Endothelial cell of umbilical vein (primary cell): ENCODE data around the gene CPEB1. TPM values are rescaled to one million over a fixed set of nuclear protein-coding genes. Genes with fewer than 3 reads are reported as not detected.

Experiments
- BruUV-seq: library from RNA; stranded (reverse); fragments of 400-500 nt; replicated peaks from 2 replicates; lab custom pipeline; 2021; lab: Mats Ljungman, UMichigan
- CTCF ChIA-PET: fragments of 300-600, 350-600 bp; sonication (Branson Sonifier 250); formaldehyde crosslinking; loops from one replicate; lab custom pipeline; 2021; ENCODE audit warnings: antibody characterized with exemption, inconsistent platforms; lab: Charles Lee
- POLR2A ChIA-PET: fragments of 300-600, 350-600 bp; sonication (Branson Sonifier 250); formaldehyde crosslinking; loops from one replicate; lab custom pipeline; 2021; ENCODE audit warnings: antibody characterized with exemption, inconsistent platforms; lab: Charles Lee
- DNase-seq: peaks from one replicate; pipeline ENCODE4 v3.0.0-alpha.2; 2011; ENCODE audit warnings: low read depth, low spot score
- FAIRE-seq: peaks from 2 replicates; lab custom pipeline; 2011; peaks lifted over from hg19 to GRCh38; lab: Jason Lieb, UNC
- H2AFZ ChIP-seq: 2 replicates; pipeline ENCODE4 v1.6.0; 2012; ENCODE audit warnings: low read depth, low read length, control low read depth, inconsistent platforms
- H3K27ac ChIP-seq: 2 replicates; pipeline ENCODE4 v1.5.1; 2011; ENCODE audit warnings: low read depth, mild to moderate bottlenecking, control low read depth, low read length, moderate library complexity; ENCODE audit not compliant: insufficient read depth
- H3K27me3 ChIP-seq, 2 experiments: 2 replicates each; pipeline versions ENCODE4 v1.6.0 to v1.6.1; 2011; ENCODE audit warnings: low read length in 2 of 2, mixed read lengths in 1 of 2; ENCODE audit not compliant: control insufficient read depth in 2 of 2, insufficient read depth in 2 of 2
- H3K36me3 ChIP-seq, 2 experiments: 2 replicates in 1 of 2; 3 replicates in 1 of 2; pipeline ENCODE4 v1.5.1; 2011; ENCODE audit warnings: low read length in 2 of 2, mild to moderate bottlenecking in 1 of 2, moderate library complexity in 1 of 2; ENCODE audit not compliant: control insufficient read depth in 2 of 2, insufficient read depth in 2 of 2; ENCODE audit errors: extremely low read depth in 1 of 2
- H3K4me1 ChIP-seq: 3 replicates; pipeline ENCODE4 v1.5.1; 2011; ENCODE audit warnings: mild to moderate bottlenecking, low read length; ENCODE audit not compliant: control insufficient read depth, insufficient read depth; ENCODE audit errors: extremely low read depth
- H3K4me2 ChIP-seq: 2 replicates; pipeline ENCODE4 v1.6.1; 2011; ENCODE audit warnings: low read length, control low read depth, mixed read lengths; ENCODE audit not compliant: insufficient read depth
- H3K4me3 ChIP-seq, 3 experiments: fragments of 200-600 bp in 1 of 3; sonication (generic), shearing (Covaris generic) in 1 of 3; replicated peaks in 1 of 3; 2 replicates each; pipeline ENCODE4 v1.5.1; 2011 to 2016; ENCODE audit warnings: control low read depth in 3 of 3, low read length in 3 of 3, mild to moderate bottlenecking in 2 of 3, inconsistent platforms in 1 of 3, low read depth in 1 of 3, moderate library complexity in 1 of 3; ENCODE audit not compliant: insufficient read depth in 1 of 3
- H3K79me2 ChIP-seq: 2 replicates; pipeline ENCODE4 v1.6.0; 2012; ENCODE audit warnings: low read length, inconsistent platforms; ENCODE audit not compliant: control insufficient read depth, insufficient read depth
- H3K9ac ChIP-seq: replicated peaks from 2 replicates; pipeline ENCODE3; 2011; ENCODE audit warnings: low read length, control low read depth; ENCODE audit not compliant: insufficient read depth; ENCODE audit errors: extremely low read depth
- H3K9me1 ChIP-seq: replicated peaks from 3 replicates; pipeline ENCODE4 v1.6.0; 2011; ENCODE audit warnings: mild to moderate bottlenecking, low read length; ENCODE audit not compliant: control insufficient read depth, insufficient read depth; ENCODE audit errors: extremely low read depth
- H3K9me3 ChIP-seq: replicated peaks from 2 replicates; pipeline ENCODE4 v1.5.1; 2012; ENCODE audit warnings: low read length, inconsistent platforms; ENCODE audit not compliant: control insufficient read depth, insufficient read depth
- H4K20me1 ChIP-seq: replicated peaks from 2 replicates; pipeline ENCODE3; 2011; ENCODE audit warnings: mild to moderate bottlenecking, low read length; ENCODE audit not compliant: control insufficient read depth, insufficient read depth; ENCODE audit errors: extremely low read depth
- EZH2 ChIP-seq: IDR thresholded peaks from 2 replicates; pipeline ENCODE4 v1.6.1; 2012; ENCODE audit warnings: borderline replicate concordance, low read depth, mild to moderate bottlenecking, moderate library complexity, low read length, inconsistent platforms; ENCODE audit not compliant: severe bottlenecking
- FOS ChIP-seq: IDR thresholded peaks from 2 replicates; pipeline ENCODE4 v1.6.1; 2011; ENCODE audit warnings: mild to moderate bottlenecking, low read length, moderate library complexity, borderline replicate concordance; ENCODE audit not compliant: insufficient read depth
- GATA2 ChIP-seq: IDR thresholded peaks from 2 replicates; pipeline ENCODE4 v1.7.0; 2011; ENCODE audit warnings: low read depth, mild to moderate bottlenecking, moderate library complexity, mixed read lengths, low read length; ENCODE audit not compliant: insufficient read length, insufficient read depth
- JUN ChIP-seq: IDR thresholded peaks from 2 replicates; pipeline ENCODE4 v1.6.1; 2011; ENCODE audit warnings: borderline replicate concordance, low read depth; ENCODE audit not compliant: insufficient read length, insufficient read depth
- MAX ChIP-seq: IDR thresholded peaks from 2 replicates; pipeline ENCODE4 v1.6.1; 2011; ENCODE audit not compliant: insufficient read depth, insufficient read length
- MYC ChIP-seq: IDR thresholded peaks from one replicate; pipeline ENCODE4 v1.6.1; 2011; ENCODE audit warnings: mild to moderate bottlenecking, low read depth, low read length
- POLR2A ChIP-seq: IDR thresholded peaks from 2 replicates; pipeline ENCODE4 v1.6.1; 2012; ENCODE audit warnings: low read depth, mild to moderate bottlenecking, control low read depth, low read length
- POLR2AphosphoS5 ChIP-seq: IDR thresholded peaks from 2 replicates; pipeline ENCODE4 v1.6.1; 2012; ENCODE audit warnings: low read depth, mild to moderate bottlenecking, control low read depth, low read length, moderate library complexity; ENCODE audit not compliant: insufficient read depth
- dilution Hi-C: fragments of 300-500 bp; cut with MboI; formaldehyde crosslinking; loops from one replicate; pipeline ENCODE4 v1.15.0; 2019; ENCODE audit warnings: low sequenced_read_pairs; ENCODE audit not compliant: extremely low pct_ligation_motif_present
- intact Hi-C: fragments of 100-400 bp; cut with micrococcal nuclease; formaldehyde crosslinking; loops from one replicate; pipeline ENCODE4 v1.10.0; 2022
- polyA plus RNA-seq, 4 experiments: library from polyadenylated mRNA; depleted of rRNA in 3 of 4; stranded (reverse) in 3 of 4; unstranded in 1 of 4; fragments of >200 nt; gene quantifications; 2 replicates each; pipeline versions ENCODE4 v1.2.1 to v1.2.3, GENCODE V29; 2011 to 2012; ENCODE audit warnings: missing spikeins in 1 of 4
- total RNA-seq: library from RNA; stranded (reverse); gene quantifications from 2 replicates; pipeline ENCODE4 v1.2.3, GENCODE V29; 2021
- TF ChIP-seq, protein P1 (sequence below), 2 donors: IDR thresholded peaks; 1 replicate in 1 of 2; 2 replicates in 1 of 2; pipeline ENCODE4 v1.5.1; 2011; ENCODE audit warnings: low read length in 2 of 2, mild to moderate bottlenecking in 2 of 2, moderate library complexity in 2 of 2, control low read depth in 1 of 2, inconsistent platforms in 1 of 2, low read depth in 1 of 2; ENCODE audit not compliant: insufficient read depth in 1 of 2; ENCODE audit errors: extremely low read depth in 1 of 2

The CPEB1 gene
- total and polyA plus RNA-seq, 2 donors (not counting 3 experiments of a cell fraction or from before 2014, with no cell fraction given): not detected

DNA sequence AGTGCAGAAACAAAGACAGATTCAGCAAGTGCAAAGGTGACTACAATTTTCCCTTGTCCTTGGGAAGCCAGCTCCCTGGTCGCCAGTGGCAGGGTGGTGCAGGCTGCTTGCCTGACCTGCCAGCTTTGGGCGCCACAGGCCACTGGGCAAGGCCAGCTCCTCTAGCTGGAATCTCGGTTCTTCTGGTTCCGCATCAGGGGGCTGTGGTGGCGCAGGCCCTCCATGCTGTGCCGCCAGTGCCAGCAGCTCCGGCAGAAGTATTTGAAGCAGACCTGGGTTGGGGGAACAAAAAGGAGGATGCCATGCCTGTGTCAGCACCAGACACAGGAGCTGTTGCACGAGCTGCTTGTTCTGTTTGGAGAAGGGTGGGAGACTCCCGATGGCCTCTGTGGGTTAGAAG lies 102.7 kb downstream of the CPEB1 start:
- CTCF ChIA-PET: interaction anchor here (1.0 to 1.4 kb wide), 2 partner anchors 12 to 14 kb away, joined by 3 to 4 read pairs; no protein-coding TSS in a partner anchor
- no peak overlapping the region for H2AFZ ChIP-seq
- TF ChIP-seq GATA2 (no peak), POLR2AphosphoS5 (no peak), POLR2A (no peak), MAX (no peak), FOS (no peak), JUN (no peak), MYC (no peak), EZH2 (no peak)
- TF ChIP-seq, protein P1, sequence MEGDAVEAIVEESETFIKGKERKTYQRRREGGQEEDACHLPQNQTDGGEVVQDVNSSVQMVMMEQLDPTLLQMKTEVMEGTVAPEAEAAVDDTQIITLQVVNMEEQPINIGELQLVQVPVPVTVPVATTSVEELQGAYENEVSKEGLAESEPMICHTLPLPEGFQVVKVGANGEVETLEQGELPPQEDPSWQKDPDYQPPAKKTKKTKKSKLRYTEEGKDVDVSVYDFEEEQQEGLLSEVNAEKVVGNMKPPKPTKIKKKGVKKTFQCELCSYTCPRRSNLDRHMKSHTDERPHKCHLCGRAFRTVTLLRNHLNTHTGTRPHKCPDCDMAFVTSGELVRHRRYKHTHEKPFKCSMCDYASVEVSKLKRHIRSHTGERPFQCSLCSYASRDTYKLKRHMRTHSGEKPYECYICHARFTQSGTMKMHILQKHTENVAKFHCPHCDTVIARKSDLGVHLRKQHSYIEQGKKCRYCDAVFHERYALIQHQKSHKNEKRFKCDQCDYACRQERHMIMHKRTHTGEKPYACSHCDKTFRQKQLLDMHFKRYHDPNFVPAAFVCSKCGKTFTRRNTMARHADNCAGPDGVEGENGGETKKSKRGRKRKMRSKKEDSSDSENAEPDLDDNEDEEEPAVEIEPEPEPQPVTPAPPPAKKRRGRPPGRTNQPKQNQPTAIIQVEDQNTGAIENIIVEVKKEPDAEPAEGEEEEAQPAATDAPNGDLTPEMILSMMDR (IDR thresholded peaks at IDR 0.05; ENCODE audit: extremely low read depth in 1 of 2, insufficient read depth in 1 of 2, low read depth in 1 of 2, low read length in 2 of 2): no peak
- POLR2A ChIA-PET: no interaction called here
- no peak overlapping the region for H3K4me3 ChIP-seq
- no TSS peak for BruUV-seq
- FAIRE-seq: no peak
- dilution Hi-C loops: no loop called here
- H4K20me1 ChIP-seq: no peaks in the 10 kb centered on the region
- H3K4me2 ChIP-seq: no peak overlapping the region
- H3K9me1 ChIP-seq: no peaks in the 10 kb centered on the region
- intact Hi-C loops: loop anchor here (5.0 kb wide), 5 partner anchors 208 to 663 kb away; partner anchors contain the start of genes C15orf40, HDGFL3 and RAMAC
- H3K27ac ChIP-seq: no peak overlapping the region
- no peaks in the 10 kb centered on the region for H3K36me3 ChIP-seq
- no peak overlapping the region for H3K9ac ChIP-seq
- peaks cover 5 to 14% of the 10 kb centered on the region in 2 experiments for H3K27me3 ChIP-seq
- peaks cover 8% of the 10 kb centered on the region for H3K79me2 ChIP-seq
- no peaks in the 10 kb centered on the region for H3K9me3 ChIP-seq
- DNase-seq: no peak
- H3K4me1 ChIP-seq: peaks cover 5% of the 10 kb centered on the region
